GM19468 (cell line): ENCODE data around the gene RTP4.

Experiments
- ATAC-seq: cut with Tn5 transposase; IDR thresholded peaks from one replicate; pipeline ENCODE4 v1.9.1; 2021; ENCODE audit warnings: mild to moderate bottlenecking, moderate library complexity, moderate number of reproducible peaks; ENCODE audit not compliant: unreplicated experiment; ENCODE audit errors: extremely low read depth

The RTP4 gene

GRCh38 chr3:187368251-187369088 lies at the start of gene RTP4:
Gene RTP4, plus strand, starts transcription at chr3:187368385. Its CDS starts 57 bp downstream, at chr3:187368442.
- peak; percentile 82 for ATAC-seq

- ATAC-seq = no peak
These were observed 49.2 kb upstream of the RTP4 start for GRCh38 chr3:187318819-187319616.

GRCh38 chr3:187319699-187320302 lies 48.4 kb upstream of the RTP4 start:
- ATAC-seq = peak; percentile 44

- ATAC-seq = no peak
These were observed 46.4 kb upstream of the RTP4 start for GRCh38 chr3:187321766-187322165.

GRCh38 chr3:187322291-187322690 lies 45.9 kb upstream of the RTP4 start:
- ATAC-seq = no peak

GRCh38 chr3:187323091-187323490 lies 45.1 kb upstream of the RTP4 start:
- ATAC-seq = no peak

- no peak for ATAC-seq
These were observed 42.6 kb upstream of the RTP4 start for GRCh38 chr3:187325632-187326031.

- ATAC-seq = no peak
These were observed 40.3 kb upstream of the RTP4 start for GRCh38 chr3:187327845-187328244.

GRCh38 chr3:187328691-187329090 lies 39.5 kb upstream of the RTP4 start:
- ATAC-seq = no peak

GRCh38 chr3:187334904-187335303 lies 33.3 kb upstream of the RTP4 start:
- no peak for ATAC-seq

- ATAC-seq = no peak
These were observed 31.9 kb upstream of the RTP4 start for GRCh38 chr3:187336322-187336721.

- no peak for ATAC-seq
These were observed 27.6 kb upstream of the RTP4 start for GRCh38 chr3:187340578-187340977.

GRCh38 chr3:187342255-187342654 lies 25.9 kb upstream of the RTP4 start:
- no peak for ATAC-seq

GRCh38 chr3:187343670-187344069 lies 24.5 kb upstream of the RTP4 start:
- no peak for ATAC-seq

GRCh38 chr3:187352581-187353575 lies 15.3 kb upstream of the RTP4 start:
- no peak for ATAC-seq

- ATAC-seq = no peak
These were observed 10.1 kb upstream of the RTP4 start for GRCh38 chr3:187358068-187358467.

GRCh38 chr3:187359798-187360486 lies 8.2 kb upstream of the RTP4 start:
- no peak for ATAC-seq

- ATAC-seq = no peak
These were observed 7.6 kb upstream of the RTP4 start for GRCh38 chr3:187360596-187360995.

GRCh38 chr3:187361835-187362234 lies 6.3 kb upstream of the RTP4 start:
- no peak for ATAC-seq
